HL-60/S4 treated with phorbol 12-myristate 13-acetate at 8.2 ng/mL for 4 days and 3 days (cell line): ENCODE data around the gene PRR9.
"Not testable (repeated sequence)": the region's sequence is repeated elsewhere in the genome, so short reads cannot be mapped to it uniquely, and the experiment has no call there.

Experiments
- in situ Hi-C: fragments of 300-500 bp; cut with MboI; formaldehyde crosslinking; loops from 2 replicates; pipeline ENCODE4 v1.15.0; 2022; ENCODE audit warnings: low sequenced_read_pairs

The PRR9 gene

GRCh38 chr1:153217212-153217611 lies at the start of gene PRR9:
TSS of gene PRR9 (plus strand) at chr1:153217584. CDS start at chr1:153218145, 561 bp downstream.
- in situ Hi-C loops = no loop called here

GRCh38 chr1:153168686-153169085 lies 48.7 kb upstream of the PRR9 start:
- in situ Hi-C loops = no loop called here

GRCh38 chr1:153174624-153175023 lies 42.8 kb upstream of the PRR9 start:
- in situ Hi-C loops = no loop called here

- in situ Hi-C loops = no loop called here
These were observed 38.5 kb upstream of the PRR9 start for GRCh38 chr1:153178922-153179321.

GRCh38 chr1:153180556-153180955 lies 36.8 kb upstream of the PRR9 start:
- in situ Hi-C loops = no loop called here

- in situ Hi-C loops = not testable (repeated sequence)
These were observed 29.1 kb upstream of the PRR9 start for GRCh38 chr1:153188301-153188700.

GRCh38 chr1:153190373-153190772 lies 27.0 kb upstream of the PRR9 start:
- in situ Hi-C loops = no loop called here

- in situ Hi-C loops = no loop called here
These were observed 24.7 kb upstream of the PRR9 start for GRCh38 chr1:153192697-153193096.

- in situ Hi-C loops = no loop called here
These were observed 22.9 kb upstream of the PRR9 start for GRCh38 chr1:153194331-153195050.

GRCh38 chr1:153195216-153195615 lies 22.2 kb upstream of the PRR9 start:
- in situ Hi-C loops = no loop called here

GRCh38 chr1:153202006-153202405 lies 15.4 kb upstream of the PRR9 start:
- in situ Hi-C loops = no loop called here

- in situ Hi-C loops = no loop called here
These were observed 14.3 kb upstream of the PRR9 start, which contains the start of gene LELP1 for GRCh38 chr1:153203130-153203529. TSS of gene LELP1 (plus strand) at chr1:153203430. CDS start at chr1:153204708, 1,278 bp downstream.

GRCh38 chr1:153206631-153207030 lies 10.8 kb upstream of the PRR9 start:
- in situ Hi-C loops = no loop called here

- in situ Hi-C loops = no loop called here
These were observed 7.2 kb upstream of the PRR9 start for GRCh38 chr1:153210206-153210605.

GRCh38 chr1:153212201-153212600 lies 5.2 kb upstream of the PRR9 start:
- in situ Hi-C loops = no loop called here

GRCh38 chr1:153213519-153213918 lies 3.9 kb upstream of the PRR9 start:
- in situ Hi-C loops = no loop called here

- in situ Hi-C loops = no loop called here
These were observed 496 bp downstream of the PRR9 start for GRCh38 chr1:153217744-153218416.

GRCh38 chr1:153220606-153221303 lies 3.4 kb downstream of the PRR9 start:
- in situ Hi-C loops = no loop called here

- in situ Hi-C loops = not testable (repeated sequence)
These were observed 5.9 kb downstream of the PRR9 start for GRCh38 chr1:153223040-153223891.

- in situ Hi-C loops = no loop called here
These were observed 10.4 kb downstream of the PRR9 start for GRCh38 chr1:153227810-153228209.

- in situ Hi-C loops = no loop called here
These were observed 11.1 kb downstream of the PRR9 start for GRCh38 chr1:153228491-153228890.
